Measurements from ENCODE around the gene B3GNT5. TPM values are rescaled to one million over a fixed set of nuclear protein-coding genes. Genes with fewer than 3 reads are reported as not detected.

The B3GNT5 gene
- total and polyA plus RNA-seq, 4 donors, result 11.0 to 25.7 (median 20.6) TPM

Small RNA genes within 50 kb of the gene (small RNA-seq; reads per million reads assigned to genes)
- not detected for gene RNA5SP151 (ENCODE audit: low replicate concordance)

Other genes starting within 250 kb of the B3GNT5 start
- gene MCCC1, start 153.8 kb upstream of the B3GNT5 start, total RNA-seq, result 10 to 100 TPM; 36.1 to 37.5 TPM
- 10 to 100 TPM; 32.7 to 35.6 TPM for gene MCCC1, start 153.8 kb upstream of the B3GNT5 start, polyA plus RNA-seq (ENCODE audit: insufficient read length in 2 of 2)
- under 1 TPM in 1 of 2 donors, not detected in 1; 0.11 TPM for gene LAMP3, start 90.5 kb upstream of the B3GNT5 start, total RNA-seq
- gene LAMP3, start 90.5 kb upstream of the B3GNT5 start, polyA plus RNA-seq (ENCODE audit: insufficient read length in 2 of 2), result under 1 TPM; 0.24 to 0.26 TPM
- gene MCF2L2, start 175.4 kb downstream of the B3GNT5 start, total RNA-seq, result 10 to 100 TPM in 1 of 2 donors, 1 to 10 TPM in 1; 9.6 to 29.6 TPM
- 10 to 100 TPM; 18.4 to 19.2 TPM for gene MCF2L2, start 175.4 kb downstream of the B3GNT5 start, polyA plus RNA-seq (ENCODE audit: insufficient read length in 2 of 2)